GM19463 (cell line): ENCODE measurements around the gene MAPK1.
A peak's percentile ranks its signal among the peaks of the same experiment; 100 is the strongest.
"Not testable (repeated sequence)": the region's sequence is repeated elsewhere in the genome, so short reads cannot be mapped to it uniquely, and the experiment has no call there.

ENCODE experiments used
- ATAC-seq: cut with Tn5 transposase; IDR thresholded peaks from one replicate; pipeline ENCODE4 v1.9.1; 2021; ENCODE audit warnings: mild to moderate bottlenecking, moderate library complexity; ENCODE audit not compliant: unreplicated experiment

Gene MAPK1

GRCh38 chr22:21867528-21868266 is at the start of gene MAPK1:
Gene MAPK1 (minus strand): TSS chr22:21867645. CDS start chr22:21867440, 205 bp downstream.
- peak; percentile 80 for ATAC-seq

- ATAC-seq = no peak
Observed at GRCh38 chr22:21916309-21916918, 49.0 kb upstream of the MAPK1 start.

GRCh38 chr22:21915624-21916308 is 48.3 kb upstream of the MAPK1 start:
- no peak for ATAC-seq

GRCh38 chr22:21914033-21914642 is 46.7 kb upstream of the MAPK1 start:
- ATAC-seq = not testable (repeated sequence)

GRCh38 chr22:21910367-21910766 is 42.9 kb upstream of the MAPK1 start:
- ATAC-seq = not testable (repeated sequence)

- no peak for ATAC-seq
Observed at GRCh38 chr22:21909871-21910270, 42.4 kb upstream of the MAPK1 start.

- no peak for ATAC-seq
Observed at GRCh38 chr22:21907638-21908522, 40.4 kb upstream of the MAPK1 start.

GRCh38 chr22:21905234-21905633 is 37.8 kb upstream of the MAPK1 start:
- not testable (repeated sequence) for ATAC-seq

GRCh38 chr22:21904250-21904789 is 36.9 kb upstream of the MAPK1 start:
- ATAC-seq = no peak

- no peak for ATAC-seq
Observed at GRCh38 chr22:21903283-21903682, 35.8 kb upstream of the MAPK1 start.

GRCh38 chr22:21902296-21903087 is 35.0 kb upstream of the MAPK1 start:
- ATAC-seq = no peak

GRCh38 chr22:21898354-21898896 is 31.0 kb upstream of the MAPK1 start:
- ATAC-seq = no peak

GRCh38 chr22:21896951-21897513 is 29.6 kb upstream of the MAPK1 start:
- ATAC-seq = no peak

GRCh38 chr22:21896275-21896674 is 28.8 kb upstream of the MAPK1 start:
- ATAC-seq = not testable (repeated sequence)

- ATAC-seq = no peak
Observed at GRCh38 chr22:21894799-21895198, 27.4 kb upstream of the MAPK1 start.

- ATAC-seq = no peak
Observed at GRCh38 chr22:21889251-21889990, 22.0 kb upstream of the MAPK1 start.

GRCh38 chr22:21887841-21888240 is 20.4 kb upstream of the MAPK1 start:
- no peak for ATAC-seq

GRCh38 chr22:21883930-21884329 is 16.5 kb upstream of the MAPK1 start:
- not testable (repeated sequence) for ATAC-seq
